H9 (cell line): ENCODE measurements around the gene NGRN. TPM values are rescaled to one million over a fixed set of nuclear protein-coding genes. Genes with fewer than 3 reads are reported as not detected.
"Not testable (repeated sequence)": the region's sequence is repeated elsewhere in the genome, so short reads cannot be mapped to it uniquely, and the experiment has no call there.

Experiments
- DNase-seq: peaks from one replicate; pipeline ENCODE4 v3.0.0-alpha.2; 2017
- H2AFZ ChIP-seq: one replicate; pipeline ENCODE4 v1.6.1; 2013; ENCODE audit warnings: mild to moderate bottlenecking, low read length, control low read depth, moderate library complexity
- H2AK5ac ChIP-seq: 2 replicates; pipeline ENCODE4 v1.6.1; 2013; ENCODE audit warnings: low read length, control low read depth, mixed read lengths; ENCODE audit not compliant: insufficient read length
- H2BK120ac ChIP-seq: one replicate; pipeline ENCODE4 v1.6.1; 2013; ENCODE audit warnings: low read depth, mild to moderate bottlenecking, low read length, control low read depth, inconsistent platforms; ENCODE audit not compliant: poor library complexity, severe bottlenecking
- H2BK12ac ChIP-seq: 2 replicates; pipeline ENCODE4 v1.6.1; 2013; ENCODE audit warnings: low read length, control low read depth, mixed read lengths, low read depth; ENCODE audit not compliant: insufficient read length
- H2BK15ac ChIP-seq: 2 replicates; pipeline ENCODE4 v1.6.1; 2013; ENCODE audit warnings: low read depth, low read length, control low read depth
- H2BK20ac ChIP-seq: one replicate; pipeline ENCODE4 v1.6.1; 2013; ENCODE audit warnings: low read depth, mild to moderate bottlenecking, low read length, control low read depth, inconsistent platforms; ENCODE audit not compliant: poor library complexity, severe bottlenecking
- H2BK5ac ChIP-seq: 2 replicates; pipeline ENCODE4 v1.6.1; 2013; ENCODE audit warnings: low read length, control low read depth, mixed read lengths; ENCODE audit not compliant: insufficient read length
- H3K14ac ChIP-seq: 2 replicates; pipeline ENCODE4 v1.6.1; 2013; ENCODE audit warnings: low read length, control low read depth; ENCODE audit not compliant: insufficient read depth
- H3K18ac ChIP-seq: 2 replicates; pipeline ENCODE4 v1.6.1; 2013; ENCODE audit warnings: low read depth, mild to moderate bottlenecking, mixed read lengths, low read length, control low read depth; ENCODE audit not compliant: insufficient read length
- H3K23ac ChIP-seq: 2 replicates; pipeline ENCODE4 v1.6.1; 2013; ENCODE audit warnings: low read length, control low read depth, mixed read lengths, low read depth; ENCODE audit not compliant: insufficient read length
- H3K23me2 ChIP-seq: 2 replicates; pipeline ENCODE4 v1.6.1; 2013; ENCODE audit warnings: low read depth, mild to moderate bottlenecking, mixed read lengths, low read length, control low read depth; ENCODE audit not compliant: insufficient read length, poor library complexity, severe bottlenecking
- H3K27ac ChIP-seq: 2 replicates; pipeline ENCODE4 v1.5.1; 2013; ENCODE audit warnings: low read length, control low read depth, mixed read lengths, low read depth; ENCODE audit not compliant: insufficient read length
- H3K27me3 ChIP-seq: 2 replicates; pipeline ENCODE4 v1.6.1; 2013; ENCODE audit warnings: low read length, control low read depth, inconsistent platforms; ENCODE audit not compliant: insufficient read depth
- H3K4ac ChIP-seq: 2 replicates; pipeline ENCODE4 v1.6.1; 2013; ENCODE audit warnings: low read depth, mild to moderate bottlenecking, control low read depth, inconsistent platforms, low read length, moderate library complexity
- H3K4me1 ChIP-seq: 2 replicates; pipeline ENCODE4 v1.6.1; 2013; ENCODE audit warnings: low read length, control low read depth, inconsistent platforms; ENCODE audit not compliant: insufficient read depth
- H3K4me2 ChIP-seq: 2 replicates; pipeline ENCODE4 v1.6.1; 2013; ENCODE audit warnings: low read length, control low read depth, mixed read lengths; ENCODE audit not compliant: insufficient read length, insufficient read depth
- H3K56ac ChIP-seq: 2 replicates; pipeline ENCODE4 v1.6.1; 2013; ENCODE audit warnings: low read depth, mild to moderate bottlenecking, mixed read lengths, low read length, control low read depth; ENCODE audit not compliant: insufficient read length
- H3K79me1 ChIP-seq: 2 replicates; pipeline ENCODE4 v1.6.1; 2013; ENCODE audit warnings: low read depth, mild to moderate bottlenecking, moderate library complexity, low read length, control low read depth, inconsistent platforms; ENCODE audit not compliant: insufficient read depth, poor library complexity, severe bottlenecking
- H3K79me2 ChIP-seq: 2 replicates; pipeline ENCODE4 v1.6.1; 2013; ENCODE audit warnings: low read length, control low read depth, inconsistent platforms; ENCODE audit not compliant: insufficient read depth
- H3K9ac ChIP-seq: 2 replicates; pipeline ENCODE4 v1.6.1; 2013; ENCODE audit warnings: low read length, control low read depth, mixed read lengths; ENCODE audit not compliant: insufficient read length; ENCODE audit errors: extremely low read depth
- H3K9me3 ChIP-seq: one replicate; pipeline ENCODE4 v1.6.1; 2013; ENCODE audit warnings: low read depth, low read length, inconsistent platforms; ENCODE audit not compliant: control insufficient read depth
- H3T11ph ChIP-seq: one replicate; pipeline ENCODE4 v1.6.1; 2013; ENCODE audit warnings: mild to moderate bottlenecking, low read length, control low read depth, inconsistent platforms
- H4K20me1 ChIP-seq: one replicate; pipeline ENCODE4 v1.6.1; 2013; ENCODE audit not compliant: control insufficient read depth, insufficient read length, insufficient read depth
- H4K5ac ChIP-seq: 2 replicates; pipeline ENCODE4 v1.6.1; 2013; ENCODE audit warnings: low read depth, mild to moderate bottlenecking, mixed read lengths, low read length, control low read depth; ENCODE audit not compliant: insufficient read length
- H4K8ac ChIP-seq: replicated peaks from 2 replicates; pipeline ENCODE4 v1.6.1; 2013; ENCODE audit warnings: low read length, control low read depth, mixed read lengths, low read depth; ENCODE audit not compliant: insufficient read length
- H4K91ac ChIP-seq: 2 replicates; pipeline ENCODE4 v1.6.1; 2013; ENCODE audit warnings: low read depth, mild to moderate bottlenecking, moderate library complexity, mixed read lengths, low read length, control low read depth; ENCODE audit not compliant: insufficient read length
- H3K27ac Mint-ChIP-seq, 3 experiments: 2 replicates in 2 of 3; 3 replicates in 1 of 3; pipeline ENCODE4 v1.8.0; 2020 to 2021; ENCODE audit warnings: mixed read lengths in 3 of 3, mild to moderate bottlenecking in 1 of 3, moderate library complexity in 1 of 3
- H3K27me3 Mint-ChIP-seq: 2 replicates; pipeline ENCODE4 v1.8.0; 2021; ENCODE audit warnings: low read depth, mild to moderate bottlenecking, moderate library complexity, mixed read lengths
- H3K36me3 Mint-ChIP-seq, 3 experiments: 2 replicates in 2 of 3; 3 replicates in 1 of 3; pipeline ENCODE4 v1.8.0; 2020 to 2021; ENCODE audit warnings: low read depth in 3 of 3, mixed read lengths in 3 of 3; ENCODE audit not compliant: insufficient read depth in 1 of 3
- H3K4me1 Mint-ChIP-seq, 2 experiments: 2 replicates each; pipeline ENCODE4 v1.8.0; 2020; ENCODE audit warnings: mixed read lengths in 2 of 2
- H3K4me3 Mint-ChIP-seq, 2 experiments: 2 replicates in 1 of 2; 3 replicates in 1 of 2; pipeline ENCODE4 v1.8.0; 2020 to 2021; ENCODE audit warnings: mild to moderate bottlenecking in 2 of 2, mixed read lengths in 2 of 2, moderate library complexity in 1 of 2
- H3K9me3 Mint-ChIP-seq, 2 experiments: 2 replicates in 1 of 2; 3 replicates in 1 of 2; pipeline ENCODE4 v1.8.0; 2020; ENCODE audit warnings: mild to moderate bottlenecking in 2 of 2, mixed read lengths in 2 of 2, moderate library complexity in 1 of 2
- WGBS: extraction: QIAGEN DNeasy Blood & Tissue Kit; methylation state at CpG from one replicate; pipeline ENCODE4 v1.1.7; 2013; ENCODE audit warnings: missing lambda C conversion rate, low lambda C conversion rate, mixed read lengths; ENCODE audit not compliant: insufficient read length; ENCODE audit errors: extremely low coverage; 5-methylcytosine and 5-hydroxymethylcytosine counted together
- total RNA-seq: library from RNA; stranded (reverse); gene quantifications from 2 replicates; pipeline ENCODE4 v1.2.1, GENCODE V29; 2021
- TF ChIP-seq, protein P1 (sequence below): fragments of 200-600 bp; sonication (generic); conservative IDR thresholded peaks from 3 replicates; pipeline ENCODE4 v1.8.0; 2021; ENCODE audit warnings: antibody characterized with exemption, mild to moderate bottlenecking

NGRN gene
- total RNA-seq, 1 experiment from 2014 or later = 79.2 TPM

DNA sequence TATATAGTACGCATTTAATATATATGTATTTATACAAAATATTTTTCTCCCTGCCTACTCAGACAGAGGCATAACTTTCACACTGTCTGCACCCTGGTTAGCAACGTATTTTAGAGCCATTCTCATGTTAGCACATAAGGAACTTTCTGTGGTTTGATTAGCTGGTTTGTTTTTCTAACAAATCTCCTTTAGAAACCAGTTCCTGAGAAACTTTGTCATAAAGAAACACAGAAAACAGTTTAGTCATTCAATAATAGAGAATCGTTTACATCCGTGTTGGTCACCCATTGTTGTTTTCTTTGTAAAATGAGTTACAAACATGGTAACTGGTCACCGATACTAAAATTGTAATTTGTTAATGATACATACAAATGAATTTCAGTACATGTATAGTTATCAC, 5.9 kb upstream of the NGRN start:
- Histone ChIP-seq H3K27me3 (no peaks in the 10 kb centered on the region), H3K27ac (no peak overlapping the region), H3K14ac (no peak overlapping the region), H3K23ac (no peak overlapping the region), H2AK5ac (no peak overlapping the region), H3T11ph (no peak overlapping the region), H3K23me2 (no peaks in the 10 kb centered on the region), H3K79me1 (no peaks in the 10 kb centered on the region), H4K8ac (no peak overlapping the region), H2BK120ac (no peak overlapping the region), H3K56ac (no peak overlapping the region), H3K9ac (no peak overlapping the region), H2BK15ac (no peak overlapping the region), H2BK5ac (no peak overlapping the region), H2BK12ac (no peak overlapping the region), H3K4me2 (no peak overlapping the region), H3K18ac (no peak overlapping the region), H3K4me1 (no peaks in the 10 kb centered on the region), H3K79me2 (no peaks in the 10 kb centered on the region), H4K5ac (no peak overlapping the region), H4K91ac (no peak overlapping the region), H2AFZ (no peak overlapping the region), H3K9me3 (no peaks in the 10 kb centered on the region), H2BK20ac (no peak overlapping the region), H4K20me1 (no peaks in the 10 kb centered on the region), H3K4ac (no peak overlapping the region)
- H3K9me3 Mint-ChIP-seq = no peaks in the 10 kb centered on the region
- no peak overlapping the region for H3K27ac Mint-ChIP-seq
- peaks cover 13 to 14% of the 10 kb centered on the region in 2 experiments; a peak in 3 of 4 replicates for H3K4me1 Mint-ChIP-seq
- no peak for DNase-seq
- no CpG with 5 or more reads among the region's 5 CpGs for WGBS
- peaks cover 2% of the 10 kb centered on the region for H3K27me3 Mint-ChIP-seq
- no peak overlapping the region for H3K4me3 Mint-ChIP-seq
- H3K36me3 Mint-ChIP-seq = no peaks in the 10 kb centered on the region
- TF ChIP-seq, protein P1, sequence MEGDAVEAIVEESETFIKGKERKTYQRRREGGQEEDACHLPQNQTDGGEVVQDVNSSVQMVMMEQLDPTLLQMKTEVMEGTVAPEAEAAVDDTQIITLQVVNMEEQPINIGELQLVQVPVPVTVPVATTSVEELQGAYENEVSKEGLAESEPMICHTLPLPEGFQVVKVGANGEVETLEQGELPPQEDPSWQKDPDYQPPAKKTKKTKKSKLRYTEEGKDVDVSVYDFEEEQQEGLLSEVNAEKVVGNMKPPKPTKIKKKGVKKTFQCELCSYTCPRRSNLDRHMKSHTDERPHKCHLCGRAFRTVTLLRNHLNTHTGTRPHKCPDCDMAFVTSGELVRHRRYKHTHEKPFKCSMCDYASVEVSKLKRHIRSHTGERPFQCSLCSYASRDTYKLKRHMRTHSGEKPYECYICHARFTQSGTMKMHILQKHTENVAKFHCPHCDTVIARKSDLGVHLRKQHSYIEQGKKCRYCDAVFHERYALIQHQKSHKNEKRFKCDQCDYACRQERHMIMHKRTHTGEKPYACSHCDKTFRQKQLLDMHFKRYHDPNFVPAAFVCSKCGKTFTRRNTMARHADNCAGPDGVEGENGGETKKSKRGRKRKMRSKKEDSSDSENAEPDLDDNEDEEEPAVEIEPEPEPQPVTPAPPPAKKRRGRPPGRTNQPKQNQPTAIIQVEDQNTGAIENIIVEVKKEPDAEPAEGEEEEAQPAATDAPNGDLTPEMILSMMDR = no peak

DNA sequence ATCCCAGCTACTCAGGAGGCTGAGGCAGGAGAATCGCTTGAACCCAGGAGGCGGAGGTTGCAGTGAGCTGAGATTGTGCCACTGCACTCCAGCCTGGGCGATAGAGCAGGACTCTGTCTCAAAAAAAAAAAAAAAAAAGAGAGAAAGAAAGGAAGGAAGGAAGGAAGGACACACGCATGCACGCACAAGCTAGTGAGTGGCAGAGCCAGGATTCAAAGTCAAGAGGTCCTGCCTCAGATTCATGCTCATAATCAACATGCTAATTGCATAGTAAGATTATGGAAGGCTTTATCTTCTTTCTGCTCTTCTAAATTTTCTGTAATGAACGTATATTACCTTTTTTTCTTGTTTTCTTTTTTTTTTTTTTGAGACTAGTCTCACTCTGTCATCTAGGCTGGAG, 4.7 kb upstream of the NGRN start:
- not testable (repeated sequence) for H2AFZ ChIP-seq, H3T11ph ChIP-seq, H3K4ac ChIP-seq, H2BK15ac ChIP-seq, H3K36me3 Mint-ChIP-seq, H4K20me1 ChIP-seq, H3K27me3 ChIP-seq, H3K9me3 ChIP-seq, H2BK12ac ChIP-seq, H4K91ac ChIP-seq, H3K23me2 ChIP-seq, DNase-seq, H3K4me2 ChIP-seq, H3K79me2 ChIP-seq, H4K5ac ChIP-seq, H3K23ac ChIP-seq, H3K18ac ChIP-seq, H2AK5ac ChIP-seq, H2BK120ac ChIP-seq, H3K27me3 Mint-ChIP-seq, H2BK5ac ChIP-seq, H3K9me3 Mint-ChIP-seq, H3K9ac ChIP-seq, H3K27ac Mint-ChIP-seq, H2BK20ac ChIP-seq, H3K4me1 ChIP-seq, H3K27ac ChIP-seq, H3K4me3 Mint-ChIP-seq, H3K79me1 ChIP-seq, H3K14ac ChIP-seq, H4K8ac ChIP-seq, H3K56ac ChIP-seq
- WGBS = no CpG with 5 or more reads among the region's 6 CpGs
- peaks cover 11% of the 10 kb centered on the region in 2 experiments for H3K4me1 Mint-ChIP-seq
